Stomach (tissue), 9 donors: ENCODE data around the gene YIPF6. TPM values are rescaled to one million over a fixed set of nuclear protein-coding genes. Genes with fewer than 3 reads are reported as not detected.

Experiments used
- DNase-seq, 2 donors: peaks; one replicate each; pipeline versions ENCODE4 v3.0.0 to v3.0.0-alpha.2; 2013 to 2019
- H3K27ac ChIP-seq, 5 donors: fragments of 200-600 bp in 4 of 5; sonication (generic) in 4 of 5; one replicate each; pipeline ENCODE4 v1.5.1; 2013 to 2019; ENCODE audit warnings: mild to moderate bottlenecking in 1 of 5, moderate library complexity in 1 of 5
- H3K27me3 ChIP-seq, 3 donors: fragments of 200-600 bp; sonication (generic); one replicate each; pipeline ENCODE4 v1.5.1; 2017 to 2019; ENCODE audit warnings: mixed run types in 1 of 3
- H3K36me3 ChIP-seq, 4 donors: fragments of 200-600 bp; sonication (generic); 1 replicate in 3 of 4; 2 replicates in 1 of 4; pipeline ENCODE4 v1.5.1; 2016 to 2019
- H3K4me1 ChIP-seq, 4 donors: fragments of 200-600 bp; sonication (generic); one replicate each; pipeline ENCODE4 v1.5.1; 2016 to 2019
- H3K4me3 ChIP-seq, 4 donors: fragments of 200-600 bp; sonication (generic) in 3 of 4; one replicate each; pipeline ENCODE4 v1.5.1; 2016 to 2019; ENCODE audit warnings: mild to moderate bottlenecking in 1 of 4
- H3K9me3 ChIP-seq, 4 donors: fragments of 200-600 bp; sonication (generic); one replicate each; pipeline ENCODE4 v1.5.1; 2016 to 2019
- EP300 ChIP-seq: sonication (generic); formaldehyde crosslinking; IDR thresholded peaks from one replicate; pipeline ENCODE4 v1.6.1; 2017; ENCODE audit warnings: antibody characterized with exemption
- POLR2A ChIP-seq, 4 donors: fragments of 450-650 bp; IDR thresholded peaks; one replicate each; pipeline ENCODE4 v1.6.1; 2016; ENCODE audit warnings: antibody characterized with exemption in 4 of 4, control low read depth in 2 of 4, mild to moderate bottlenecking in 1 of 4, moderate library complexity in 1 of 4
- POLR2AphosphoS5 ChIP-seq, 3 donors: sonication (generic); formaldehyde crosslinking; IDR thresholded peaks; one replicate each; pipeline ENCODE4 v1.6.1; 2016; ENCODE audit warnings: antibody characterized with exemption in 3 of 3
- WGBS, 5 donors: extraction: QIAGEN DNeasy Blood & Tissue Kit in 3 of 5; methylation state at CpG; one replicate each; pipeline versions ENCODE4 v1.1.5 to v1.1.7; 2013 to 2018; 5-methylcytosine and 5-hydroxymethylcytosine counted together
- intact Hi-C: fragments of 100-400 bp; cut with DNase I; formaldehyde crosslinking; loops from one replicate; pipeline ENCODE4 v1.15.1; 2023; ENCODE audit warnings: low total_unique reads
- polyA plus RNA-seq, 3 donors: library from polyadenylated mRNA; stranded (reverse); fragments of 200-250 nt; gene quantifications; one replicate each; pipeline ENCODE4 v1.2.3, GENCODE V29; 2013
- total RNA-seq, 5 donors: library from RNA; depleted of rRNA; stranded (reverse); fragments of >200 nt; gene quantifications; one replicate each; pipeline versions ENCODE4 v1.1.0 to v1.2.3, GENCODE V29; 2014 to 2016
- TF ChIP-seq, protein P1 (sequence below), 7 experiments: fragments of 450-650 bp in 4 of 7; fragments of 200-600 bp in 3 of 7; sonication (generic) in 3 of 7; IDR thresholded peaks; one replicate each; pipeline ENCODE4 v1.5.1; 2016 to 2019; ENCODE audit warnings: antibody characterized with exemption in 7 of 7, control low read depth in 2 of 7, mild to moderate bottlenecking in 1 of 7
- donor health status: healthy with polysubstance abuse.
- donor health status: Bipolar disorder and iron deficiency.
- donor health status: healthy.

Gene YIPF6
- total and polyA plus RNA-seq, 8 donors: 1.8 to 47.2 (median 14.2) TPM

DNA sequence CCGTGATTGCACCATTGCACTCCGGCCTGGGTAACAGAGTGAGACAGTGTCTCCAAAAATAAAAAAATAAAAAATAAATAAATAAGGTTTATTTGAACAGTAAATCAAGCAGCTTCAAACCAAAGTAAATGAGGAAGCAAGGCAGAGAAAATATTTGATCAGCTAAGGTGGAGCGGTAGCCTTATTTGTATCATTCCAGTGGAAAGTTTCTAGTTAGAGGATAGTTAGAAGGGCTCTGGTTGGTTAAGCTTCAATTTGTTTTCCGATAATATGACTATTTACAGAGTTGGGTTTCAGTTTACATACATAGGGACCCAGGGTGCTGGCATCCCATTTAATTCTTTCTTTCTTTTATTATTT lies 43.7 kb upstream of the YIPF6 start:
- Histone ChIP-seq H3K4me1 (no peaks in the 10 kb centered on the region), H3K36me3 (no peaks in the 10 kb centered on the region), H3K4me3 (no peak overlapping the region), H3K9me3 (no peaks in the 10 kb centered on the region), H3K27me3 (no peaks in the 10 kb centered on the region), H3K27ac (peak overlapping the region in 4 of 5 donors; percentile 16 to 66 (median 51))
- 34 to 72% (median 69%) methylated on average over 4 of the region's 4 CpGs for WGBS, 5 donors
- TF ChIP-seq, protein P1, sequence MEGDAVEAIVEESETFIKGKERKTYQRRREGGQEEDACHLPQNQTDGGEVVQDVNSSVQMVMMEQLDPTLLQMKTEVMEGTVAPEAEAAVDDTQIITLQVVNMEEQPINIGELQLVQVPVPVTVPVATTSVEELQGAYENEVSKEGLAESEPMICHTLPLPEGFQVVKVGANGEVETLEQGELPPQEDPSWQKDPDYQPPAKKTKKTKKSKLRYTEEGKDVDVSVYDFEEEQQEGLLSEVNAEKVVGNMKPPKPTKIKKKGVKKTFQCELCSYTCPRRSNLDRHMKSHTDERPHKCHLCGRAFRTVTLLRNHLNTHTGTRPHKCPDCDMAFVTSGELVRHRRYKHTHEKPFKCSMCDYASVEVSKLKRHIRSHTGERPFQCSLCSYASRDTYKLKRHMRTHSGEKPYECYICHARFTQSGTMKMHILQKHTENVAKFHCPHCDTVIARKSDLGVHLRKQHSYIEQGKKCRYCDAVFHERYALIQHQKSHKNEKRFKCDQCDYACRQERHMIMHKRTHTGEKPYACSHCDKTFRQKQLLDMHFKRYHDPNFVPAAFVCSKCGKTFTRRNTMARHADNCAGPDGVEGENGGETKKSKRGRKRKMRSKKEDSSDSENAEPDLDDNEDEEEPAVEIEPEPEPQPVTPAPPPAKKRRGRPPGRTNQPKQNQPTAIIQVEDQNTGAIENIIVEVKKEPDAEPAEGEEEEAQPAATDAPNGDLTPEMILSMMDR (IDR thresholded peaks at IDR 0.05): no peak
- TF ChIP-seq POLR2A (IDR thresholded peaks at IDR 0.05) (no peak), EP300 (no peak), POLR2AphosphoS5 (IDR thresholded peaks at IDR 0.05) (no peak)
- peak in 1 of 2 donors; percentile 23 for DNase-seq
- intact Hi-C loops: no loop called here

DNA sequence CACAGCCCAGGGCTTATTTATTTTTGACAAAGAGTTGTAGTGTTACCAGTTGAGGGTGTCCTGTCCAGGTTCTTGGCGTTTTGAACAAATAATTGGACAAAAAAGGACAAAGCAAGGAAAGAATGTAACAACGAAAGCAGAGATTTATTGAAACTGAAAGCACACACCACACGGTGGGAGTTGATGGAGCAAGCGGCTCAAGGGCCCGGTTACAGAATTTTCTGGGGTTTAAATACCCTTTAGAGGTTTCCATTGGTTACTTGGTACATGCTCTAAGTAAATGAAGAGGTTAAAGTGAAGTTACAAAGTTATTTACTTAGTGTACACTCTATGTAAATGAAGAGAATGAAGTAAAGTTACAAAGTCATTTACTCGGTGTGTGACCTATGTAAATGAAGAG lies 37.8 kb upstream of the YIPF6 start:
- WGBS, 5 donors: 36 to 55% (median 40%) methylated on average over 6 of the region's 6 CpGs
- TF ChIP-seq POLR2A (IDR thresholded peaks at IDR 0.05) (no peak), EP300 (no peak), POLR2AphosphoS5 (IDR thresholded peaks at IDR 0.05) (no peak)
- TF ChIP-seq, protein P1 (IDR thresholded peaks at IDR 0.05): no peak
- H3K4me3 ChIP-seq: no peak overlapping the region

DNA sequence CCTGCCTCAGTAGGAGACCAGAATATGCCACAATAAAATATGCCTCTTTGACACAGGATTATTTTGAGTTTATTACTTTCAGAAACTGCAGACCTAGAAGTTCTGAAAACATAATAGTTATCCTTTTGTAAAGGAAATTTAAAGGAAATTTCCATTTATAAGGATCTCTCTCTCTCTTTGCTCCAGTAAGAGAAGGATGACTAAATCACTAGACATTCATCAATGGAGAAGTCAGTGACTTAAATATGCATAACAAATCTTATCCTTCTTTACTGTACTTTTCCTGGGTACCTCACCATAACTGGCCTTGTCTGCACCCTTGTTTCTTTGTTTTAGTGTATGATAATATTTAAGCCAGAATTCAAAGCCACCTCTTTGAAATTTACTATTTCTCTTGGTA lies 37.3 kb upstream of the YIPF6 start:
- intact Hi-C loops: no loop called here
- Histone ChIP-seq H3K4me1 (peaks cover 0 to 7% (median 0%) of the 10 kb centered on the region in 4 donors), H3K9me3 (no peaks in the 10 kb centered on the region), H3K27ac (no peak overlapping the region), H3K4me3 (no peak overlapping the region), H3K36me3 (no peaks in the 10 kb centered on the region), H3K27me3 (no peaks in the 10 kb centered on the region)
- DNase-seq: no peak
- TF ChIP-seq EP300: no peak
- no peak for TF ChIP-seq POLR2A (IDR thresholded peaks at IDR 0.05)
- TF ChIP-seq, protein P1 (IDR thresholded peaks at IDR 0.05): no peak
- TF ChIP-seq POLR2AphosphoS5 (IDR thresholded peaks at IDR 0.05): no peak

More for the DNA sequence above, 37.8 kb upstream of the YIPF6 start:
- intact Hi-C loops: no loop called here
- Histone ChIP-seq H3K27ac (no peak overlapping the region), H3K9me3 (no peaks in the 10 kb centered on the region), H3K36me3 (no peaks in the 10 kb centered on the region), H3K27me3 (no peaks in the 10 kb centered on the region), H3K4me1 (peaks cover 0 to 7% (median 0%) of the 10 kb centered on the region in 4 donors)
- DNase-seq: no peak

DNA sequence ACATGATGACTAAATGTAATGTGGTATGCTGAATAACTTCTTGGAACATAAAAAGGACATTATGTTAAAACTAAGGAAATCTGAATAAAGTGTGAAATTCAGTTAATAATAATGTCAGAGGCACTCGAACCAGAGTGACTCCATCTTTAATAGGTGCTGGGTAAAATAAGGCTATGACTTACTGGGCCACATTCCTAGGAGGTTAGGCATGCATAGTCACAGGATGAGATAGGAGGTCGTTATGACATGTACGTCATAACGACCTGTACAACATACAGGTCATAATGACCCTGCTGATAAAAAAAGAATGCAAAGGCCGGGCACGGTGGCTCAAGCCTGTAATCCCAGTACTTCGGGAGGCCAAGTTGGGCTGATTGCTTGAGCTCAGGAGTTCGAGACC lies 36.7 kb upstream of the YIPF6 start:
- no peak for DNase-seq
- no peaks in the 10 kb centered on the region for H3K9me3 ChIP-seq
- intact Hi-C loops: no loop called here
- TF ChIP-seq POLR2A (IDR thresholded peaks at IDR 0.05) (no peak), EP300 (no peak), POLR2AphosphoS5 (IDR thresholded peaks at IDR 0.05) (no peak)
- TF ChIP-seq, protein P1 (IDR thresholded peaks at IDR 0.05): no peak
- H3K36me3 ChIP-seq: no peaks in the 10 kb centered on the region
- H3K4me1 ChIP-seq: peaks cover 0 to 7% (median 0%) of the 10 kb centered on the region in 4 donors
- H3K4me3 ChIP-seq: no peak overlapping the region
- WGBS, 5 donors: 40 to 64% (median 63%) methylated on average over 8 of the region's 8 CpGs
- no peaks in the 10 kb centered on the region for H3K27me3 ChIP-seq
- H3K27ac ChIP-seq: no peak overlapping the region
